Small intestine (tissue), 7 donors: ENCODE measurements around the gene TMEM145. TPM values are rescaled to one million over a fixed set of nuclear protein-coding genes. Genes with fewer than 3 reads are reported as not detected.

Experiments used
- DNase-seq, 2 donors: peaks; one replicate each; pipeline versions ENCODE4 v3.0.0 to v3.0.0-alpha.2; 2013
- FAIRE-seq: peaks from 2 replicates; lab custom pipeline; 2012; peaks lifted over from hg19 to GRCh38; lab: Jason Lieb, UNC
- H3K27ac ChIP-seq, 3 donors: one replicate each; pipeline ENCODE4 v1.5.1; 2013; ENCODE audit warnings: low read length in 2 of 3, mild to moderate bottlenecking in 2 of 3, control low read depth in 1 of 3, inconsistent platforms in 1 of 3, low read depth in 1 of 3, moderate library complexity in 1 of 3
- H3K27me3 ChIP-seq, 3 donors: one replicate each; pipeline ENCODE4 v1.6.1; 2013; ENCODE audit warnings: low read length in 3 of 3, inconsistent platforms in 1 of 3; ENCODE audit not compliant: control insufficient read depth in 3 of 3, insufficient read depth in 3 of 3
- H3K36me3 ChIP-seq, 3 donors: one replicate each; pipeline ENCODE4 v1.6.1; 2013; ENCODE audit warnings: low read length in 3 of 3, inconsistent platforms in 1 of 3, low read depth in 1 of 3, mild to moderate bottlenecking in 1 of 3, moderate library complexity in 1 of 3; ENCODE audit not compliant: control insufficient read depth in 3 of 3, insufficient read depth in 2 of 3
- H3K4me1 ChIP-seq, 3 donors: one replicate each; pipeline ENCODE4 v1.6.1; 2013; ENCODE audit warnings: low read length in 2 of 3, inconsistent platforms in 1 of 3, low read depth in 1 of 3, mild to moderate bottlenecking in 1 of 3, moderate library complexity in 1 of 3; ENCODE audit not compliant: control insufficient read depth in 3 of 3, insufficient read depth in 2 of 3
- H3K4me3 ChIP-seq, 3 donors: one replicate each; pipeline ENCODE4 v1.5.1; 2013; ENCODE audit warnings: low read length in 3 of 3, control low read depth in 1 of 3, inconsistent platforms in 1 of 3, low read depth in 1 of 3, mild to moderate bottlenecking in 1 of 3, moderate library complexity in 1 of 3
- H3K9me3 ChIP-seq, 2 donors: one replicate each; pipeline ENCODE4 v1.6.1; 2013; ENCODE audit warnings: low read depth in 1 of 2, low read length in 1 of 2; ENCODE audit not compliant: control insufficient read depth in 2 of 2, insufficient read depth in 1 of 2
- WGBS, 3 donors: extraction: QIAGEN DNeasy Blood & Tissue Kit; methylation state at CpG; one replicate each; pipeline ENCODE4 v1.1.7; 2013; 5-methylcytosine and 5-hydroxymethylcytosine counted together
- polyA plus RNA-seq, 4 donors: library from polyadenylated mRNA; stranded (reverse) in 3 of 4; unstranded in 1 of 4; fragments of 200-250 nt in 3 of 4; fragments of 120-200 nt in 1 of 4; gene quantifications; one replicate each; pipeline versions ENCODE4 v1.2.1 to v1.2.3, GENCODE V29; 2013
- donor health status: healthy with polysubstance abuse.
- donor health status: control.
- donor health status: control.
- donor health status: Bipolar disorder and iron deficiency.
- donor health status: healthy.

TMEM145 gene
- polyA plus RNA-seq, 4 donors: 0.83 to 1.1 TPM; not detected in 2

DNA sequence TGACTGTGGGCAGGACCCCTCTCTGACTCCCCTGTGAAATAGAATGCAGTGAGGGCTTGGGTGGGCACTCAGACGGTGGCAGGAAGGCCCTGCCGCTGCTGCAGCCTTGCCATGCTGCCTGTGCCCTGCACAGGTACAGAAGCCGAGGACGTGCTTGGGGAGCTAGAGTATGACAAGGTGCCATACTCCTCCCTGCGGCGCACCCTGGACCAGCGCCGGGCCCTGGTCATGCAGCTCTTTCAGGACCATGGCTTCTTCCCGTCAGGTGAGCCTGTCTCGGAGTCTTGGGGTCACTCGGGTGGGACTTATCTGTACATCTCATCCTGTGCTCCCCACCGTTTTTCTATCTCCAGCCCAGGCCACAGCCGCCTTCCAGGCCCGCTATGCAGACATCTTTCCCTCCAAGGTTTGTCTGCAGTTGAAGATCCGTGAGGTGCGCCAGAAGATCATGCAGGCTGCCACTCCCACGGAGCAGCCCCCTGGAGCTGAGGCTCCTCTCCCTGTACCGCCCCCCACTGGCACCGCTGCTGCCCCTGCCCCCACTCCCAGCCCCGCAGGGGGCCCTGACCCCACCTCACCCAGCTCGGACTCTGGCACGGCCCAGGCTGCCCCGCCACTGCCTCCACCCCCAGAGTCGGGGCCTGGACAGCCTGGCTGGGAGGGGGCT lies 18.5 kb upstream of the TMEM145 start:
- FAIRE-seq (no peak), DNase-seq (no peak)
- WGBS, 3 donors: 83 to 87% (median 84%) methylated on average over 23 to 24 of the region's 24 CpGs
- peaks cover 13 to 73% (median 14%) of the 10 kb centered on the region in 3 donors for H3K36me3 ChIP-seq
- H3K9me3 ChIP-seq: no peaks in the 10 kb centered on the region
- peaks cover 0 to 33% (median 0%) of the 10 kb centered on the region in 3 donors for H3K4me1 ChIP-seq
- H3K27ac ChIP-seq: no peak overlapping the region
- H3K27me3 ChIP-seq: no peaks in the 10 kb centered on the region
- no peak overlapping the region for H3K4me3 ChIP-seq

DNA sequence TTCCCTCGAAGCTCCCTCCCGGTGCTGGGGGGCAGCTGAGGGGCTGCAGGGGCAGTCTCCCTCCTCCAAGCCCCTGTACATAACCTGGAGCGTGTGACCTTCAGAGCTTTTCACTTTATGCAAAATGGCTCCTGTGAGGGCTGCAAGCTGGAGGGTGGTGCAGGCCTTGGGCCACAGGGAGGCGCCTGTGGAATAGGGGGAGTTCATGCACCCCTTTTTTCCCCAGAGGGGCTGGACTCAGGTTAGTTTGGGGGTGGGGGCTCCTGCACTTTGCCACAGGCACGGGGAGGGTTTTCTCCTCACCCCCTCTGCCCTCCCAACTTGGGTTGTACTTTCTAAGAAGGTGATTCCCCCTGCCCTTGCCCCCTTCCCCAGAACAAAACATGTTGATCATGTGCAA lies 17.8 kb upstream of the TMEM145 start:
- Histone ChIP-seq H3K27ac (no peak overlapping the region), H3K9me3 (no peaks in the 10 kb centered on the region), H3K4me1 (peaks cover 0 to 33% (median 0%) of the 10 kb centered on the region in 3 donors), H3K27me3 (no peaks in the 10 kb centered on the region), H3K4me3 (no peak overlapping the region), H3K36me3 (peaks cover 11 to 72% (median 13%) of the 10 kb centered on the region in 3 donors)
- FAIRE-seq (no peak), DNase-seq (no peak)
- 73 to 81% (median 76%) methylated on average over 5 of the region's 5 CpGs for WGBS, 3 donors

DNA sequence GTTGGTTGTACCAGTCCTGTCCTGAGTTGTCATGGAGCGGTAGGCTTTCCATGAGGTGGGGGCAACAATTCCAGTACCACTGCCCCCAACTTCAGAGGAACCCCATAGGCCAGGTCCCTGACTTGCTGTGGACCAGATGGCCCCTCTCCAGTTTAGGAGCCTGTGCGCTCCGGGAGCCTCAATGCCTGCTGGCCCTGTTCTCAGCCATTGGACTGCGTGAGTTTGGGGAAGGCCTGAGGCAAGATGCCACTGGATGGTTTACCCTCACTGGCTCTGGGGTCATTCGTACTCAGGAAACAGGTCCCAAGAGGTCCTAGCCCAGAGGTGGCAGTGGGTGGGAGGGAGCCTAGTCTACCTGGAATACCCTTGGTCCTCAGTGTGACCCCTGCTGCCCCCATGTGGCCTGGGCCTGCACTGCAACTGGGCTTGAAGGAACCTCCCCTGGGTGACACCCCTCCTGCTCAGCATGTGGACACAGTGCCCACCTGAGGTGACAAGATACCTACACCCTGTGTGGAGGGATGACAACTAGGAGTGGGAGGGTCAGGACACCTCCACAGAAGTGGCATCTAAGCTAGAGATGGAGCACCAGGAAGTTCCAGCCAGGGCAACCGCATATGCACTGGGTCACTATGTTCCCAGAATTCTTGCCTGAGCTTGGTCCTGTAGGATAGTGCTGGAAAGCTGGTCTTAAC lies 17.1 kb upstream of the TMEM145 start:
- H3K36me3 ChIP-seq: peaks cover 11 to 66% (median 13%) of the 10 kb centered on the region in 3 donors
- peak; percentile 76 to 88 for DNase-seq

DNA sequence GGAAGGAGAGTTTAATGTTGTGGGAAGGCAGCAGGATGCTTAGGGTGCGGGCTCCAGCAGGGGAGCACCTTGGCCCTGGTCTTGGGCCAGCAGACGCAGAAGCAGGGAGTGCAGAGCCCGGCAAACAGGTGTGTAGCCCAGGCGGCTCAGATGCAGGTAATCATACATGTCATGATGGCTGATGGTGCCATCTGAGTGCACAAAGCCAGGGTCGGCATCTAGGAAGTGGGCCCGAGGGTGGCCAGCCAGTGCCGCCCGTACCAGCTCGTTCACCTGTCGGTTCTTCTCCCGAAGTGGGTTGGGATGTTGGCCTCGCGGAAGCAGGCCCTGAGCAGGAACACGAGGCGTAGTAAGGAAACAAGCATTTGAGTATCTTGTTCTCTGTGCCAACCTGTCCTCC lies 16.1 kb upstream of the TMEM145 start:
- 88 to 93% (median 92%) methylated on average over 15 of the region's 15 CpGs for WGBS, 3 donors
- no peaks in the 10 kb centered on the region for H3K9me3 ChIP-seq
- H3K27me3 ChIP-seq: no peaks in the 10 kb centered on the region
- H3K27ac ChIP-seq: no peak overlapping the region
- no peak for DNase-seq
- H3K4me1 ChIP-seq: peaks cover 0 to 28% (median 0%) of the 10 kb centered on the region in 3 donors
- FAIRE-seq: no peak
- H3K4me3 ChIP-seq: no peak overlapping the region
- H3K36me3 ChIP-seq: peaks cover 11 to 55% (median 13%) of the 10 kb centered on the region in 3 donors

More for the DNA sequence above, 17.1 kb upstream of the TMEM145 start:
- no peaks in the 10 kb centered on the region for H3K9me3 ChIP-seq
- no peak overlapping the region for H3K4me3 ChIP-seq
- no peak overlapping the region for H3K27ac ChIP-seq
- H3K4me1 ChIP-seq: peaks cover 0 to 29% (median 0%) of the 10 kb centered on the region in 3 donors
- no peak for FAIRE-seq
- 78 to 79% (median 78%) methylated on average over 6 of the region's 6 CpGs for WGBS, 3 donors
- no peaks in the 10 kb centered on the region for H3K27me3 ChIP-seq

- Histone ChIP-seq H3K9me3 (no peaks in the 10 kb centered on the region), H3K4me1 (peaks cover 0 to 13% (median 0%) of the 10 kb centered on the region in 3 donors), H3K27ac (peak within 1 kb of the TSS in 2 of 3 donors; percentile 35 to 73), H3K36me3 (peaks cover 0 to 12% (median 0%) of the 10 kb centered on the region in 3 donors), H3K4me3 (peak within 1 kb of the TSS; percentile 43 to 92 (median 68)), H3K27me3 (no peaks in the 10 kb centered on the region)
- WGBS, 3 donors: 5 to 6% (median 6%) methylated on average over 19 to 21 of the region's 21 CpGs
- FAIRE-seq (no peak), DNase-seq (peak in 1 of 2 donors; percentile 36)
Observed at GRCh38 chr19:42301646-42302203, 11.4 kb upstream of the TMEM145 start, which contains the start of gene PRR19. Gene PRR19, plus strand, starts transcription at chr19:42302132. Its CDS starts 7,453 bp downstream, at chr19:42309585.

DNA sequence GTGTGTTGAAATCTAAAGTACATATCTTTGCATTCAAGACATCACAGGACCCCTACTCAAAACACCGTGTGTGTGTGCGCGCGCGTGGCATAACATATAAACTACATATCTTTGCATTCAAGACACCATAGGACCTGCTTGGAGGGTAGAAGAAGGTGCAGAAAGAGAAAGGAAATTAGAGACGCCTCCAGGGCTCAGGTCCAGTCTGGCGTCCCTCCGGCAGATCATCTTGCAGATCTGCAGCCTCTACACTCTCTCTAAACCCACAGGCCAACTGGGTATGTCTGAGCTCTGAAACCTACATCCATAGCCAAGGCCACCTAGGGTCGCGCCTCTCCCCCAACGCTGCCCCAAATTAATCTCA lies 10.0 kb upstream of the TMEM145 start:
- 69 to 90% (median 86%) methylated on average over 11 of the region's 11 CpGs for WGBS, 3 donors
- H3K9me3 ChIP-seq: no peaks in the 10 kb centered on the region
- H3K4me1 ChIP-seq: peaks cover 0 to 13% (median 0%) of the 10 kb centered on the region in 3 donors
- FAIRE-seq (no peak), DNase-seq (no peak)
- H3K27ac ChIP-seq: peak overlapping the region in 1 of 3 donors; percentile 73
- H3K4me3 ChIP-seq: peak overlapping the region in 1 of 3 donors; percentile 92
- H3K27me3 ChIP-seq: no peaks in the 10 kb centered on the region
- peaks cover 0 to 6% (median 0%) of the 10 kb centered on the region in 3 donors for H3K36me3 ChIP-seq

- H3K36me3 ChIP-seq: peaks cover 0 to 6% (median 0%) of the 10 kb centered on the region in 3 donors
- no peak for DNase-seq
- H3K4me1 ChIP-seq: peaks cover 0 to 13% (median 0%) of the 10 kb centered on the region in 3 donors
- no peak overlapping the region for H3K4me3 ChIP-seq
- FAIRE-seq: no peak
- no peak overlapping the region for H3K27ac ChIP-seq
- no peaks in the 10 kb centered on the region for H3K27me3 ChIP-seq
- WGBS, 3 donors: 73 to 88% (median 80%) methylated on average over 8 of the region's 8 CpGs
- no peaks in the 10 kb centered on the region for H3K9me3 ChIP-seq
Observed at GRCh38 chr19:42303876-42304275, 9.2 kb upstream of the TMEM145 start.

GRCh38 chr19:42306646-42307045 lies 6.5 kb upstream of the TMEM145 start:
- DNase-seq: no peak
- peaks cover 0 to 8% (median 0%) of the 10 kb centered on the region in 3 donors for H3K4me1 ChIP-seq
- no peaks in the 10 kb centered on the region for H3K27me3 ChIP-seq
- no peak overlapping the region for H3K4me3 ChIP-seq
- no peaks in the 10 kb centered on the region for H3K9me3 ChIP-seq
- no peak for FAIRE-seq
- H3K27ac ChIP-seq: no peak overlapping the region
- no peaks in the 10 kb centered on the region for H3K36me3 ChIP-seq
- WGBS, 3 donors: 91 to 92% (median 92%) methylated on average over 21 to 22 of the region's 22 CpGs
